Activated T-cell treated with anti-CD3 and anti-CD28 coated beads, Interleukin-2, amount 50 U/mL, for 24 hours (primary cell): Measurements from ENCODE around the gene TGM3.
A peak's percentile ranks its signal among the peaks of the same experiment; 100 is the strongest.
"Not testable (repeated sequence)": the region's sequence is repeated elsewhere in the genome, so short reads cannot be mapped to it uniquely, and the experiment has no call there.

ENCODE experiments used
- DNase-seq: peaks from one replicate; pipeline ENCODE4 v3.0.0-alpha.2; 2020
- H3K27ac Mint-ChIP-seq: 2 replicates; pipeline ENCODE4 v1.8.0; 2020; ENCODE audit warnings: mild to moderate bottlenecking, mixed read lengths
- H3K27me3 Mint-ChIP-seq: 2 replicates; pipeline ENCODE4 v1.8.0; 2020; ENCODE audit warnings: mixed read lengths
- H3K36me3 Mint-ChIP-seq: 2 replicates; pipeline ENCODE4 v1.8.0; 2020; ENCODE audit warnings: low read depth, mixed read lengths
- H3K4me1 Mint-ChIP-seq: 2 replicates; pipeline ENCODE4 v1.8.0; 2020; ENCODE audit warnings: low read depth, mixed read lengths
- H3K4me3 Mint-ChIP-seq: 2 replicates; pipeline ENCODE4 v1.8.0; 2020; ENCODE audit warnings: mild to moderate bottlenecking, moderate library complexity, mixed read lengths
- H3K9me3 Mint-ChIP-seq: 2 replicates; pipeline ENCODE4 v1.8.0; 2020; ENCODE audit warnings: mixed read lengths

TGM3 gene, protein sequence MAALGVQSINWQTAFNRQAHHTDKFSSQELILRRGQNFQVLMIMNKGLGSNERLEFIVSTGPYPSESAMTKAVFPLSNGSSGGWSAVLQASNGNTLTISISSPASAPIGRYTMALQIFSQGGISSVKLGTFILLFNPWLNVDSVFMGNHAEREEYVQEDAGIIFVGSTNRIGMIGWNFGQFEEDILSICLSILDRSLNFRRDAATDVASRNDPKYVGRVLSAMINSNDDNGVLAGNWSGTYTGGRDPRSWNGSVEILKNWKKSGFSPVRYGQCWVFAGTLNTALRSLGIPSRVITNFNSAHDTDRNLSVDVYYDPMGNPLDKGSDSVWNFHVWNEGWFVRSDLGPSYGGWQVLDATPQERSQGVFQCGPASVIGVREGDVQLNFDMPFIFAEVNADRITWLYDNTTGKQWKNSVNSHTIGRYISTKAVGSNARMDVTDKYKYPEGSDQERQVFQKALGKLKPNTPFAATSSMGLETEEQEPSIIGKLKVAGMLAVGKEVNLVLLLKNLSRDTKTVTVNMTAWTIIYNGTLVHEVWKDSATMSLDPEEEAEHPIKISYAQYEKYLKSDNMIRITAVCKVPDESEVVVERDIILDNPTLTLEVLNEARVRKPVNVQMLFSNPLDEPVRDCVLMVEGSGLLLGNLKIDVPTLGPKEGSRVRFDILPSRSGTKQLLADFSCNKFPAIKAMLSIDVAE

GRCh38 chr20:2295886-2296515 is at the start of gene TGM3:
TSS of gene TGM3 (plus strand) at chr20:2296001. CDS start at chr20:2296064, 63 bp downstream.
- DNase-seq = no peak
- Mint-ChIP-seq H3K36me3 (no peaks in the 10 kb centered on the region), H3K27ac (no peak within 1 kb of the TSS), H3K27me3 (peaks cover 9% of the 10 kb centered on the region), H3K4me3 (no peak within 1 kb of the TSS), H3K4me1 (peaks cover 3% of the 10 kb centered on the region), H3K9me3 (no peaks in the 10 kb centered on the region)

DNA sequence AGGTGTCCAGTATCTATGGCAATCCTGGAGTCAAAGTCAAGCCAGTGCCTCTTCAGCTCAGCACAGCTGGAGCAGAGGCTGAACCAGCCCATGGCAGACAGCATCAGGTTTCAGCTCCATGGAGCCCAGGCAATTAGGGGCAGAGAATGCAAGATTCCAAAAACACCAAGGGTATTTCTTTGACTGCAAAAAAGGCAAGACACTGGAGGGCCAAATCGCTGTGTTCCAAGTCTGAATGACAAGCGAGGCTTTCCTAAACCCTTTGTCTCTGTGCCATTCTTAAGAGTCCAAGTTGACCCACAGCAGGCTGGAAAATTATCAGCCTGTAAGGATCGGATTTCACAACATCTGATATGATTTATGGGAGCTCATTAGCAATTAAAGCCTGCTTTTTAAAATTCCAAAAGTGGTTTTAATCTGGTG is 49.7 kb upstream of the TGM3 start:
- no peak overlapping the region for H3K27ac Mint-ChIP-seq
- H3K36me3 Mint-ChIP-seq = no peaks in the 10 kb centered on the region
- no peak overlapping the region for H3K4me3 Mint-ChIP-seq
- H3K9me3 Mint-ChIP-seq = no peaks in the 10 kb centered on the region
- no peak for DNase-seq
- H3K4me1 Mint-ChIP-seq = no peaks in the 10 kb centered on the region
- H3K27me3 Mint-ChIP-seq = peaks cover 34% of the 10 kb centered on the region

- no peak overlapping the region for H3K4me3 Mint-ChIP-seq
- H3K4me1 Mint-ChIP-seq = no peaks in the 10 kb centered on the region
- H3K27me3 Mint-ChIP-seq = peaks cover 37% of the 10 kb centered on the region
- no peaks in the 10 kb centered on the region for H3K36me3 Mint-ChIP-seq
- H3K27ac Mint-ChIP-seq = no peak overlapping the region
- no peaks in the 10 kb centered on the region for H3K9me3 Mint-ChIP-seq
- no peak for DNase-seq
Observed at GRCh38 chr20:2248837-2249236, 47.0 kb upstream of the TGM3 start.

DNA sequence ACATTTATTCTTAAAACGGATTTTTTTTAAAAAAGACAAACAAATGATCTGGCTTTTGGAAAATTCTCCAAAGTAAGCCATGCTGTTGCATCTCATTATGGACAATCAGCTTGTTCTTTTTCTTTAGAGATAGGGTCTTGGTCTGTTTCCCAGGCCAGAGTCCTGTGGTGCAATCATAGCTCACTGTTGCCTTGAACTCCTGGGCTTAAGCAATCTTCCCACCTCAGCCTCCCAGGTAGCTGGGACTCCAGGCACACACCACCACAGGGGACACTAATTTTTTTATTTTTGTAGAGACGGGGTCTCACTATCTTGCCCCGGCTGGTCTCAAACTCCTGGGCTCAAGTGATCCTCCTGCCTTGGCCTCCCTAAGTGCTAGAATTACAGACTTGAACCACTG is 45.9 kb upstream of the TGM3 start:
- Mint-ChIP-seq H3K9me3 (no peaks in the 10 kb centered on the region), H3K36me3 (no peaks in the 10 kb centered on the region), H3K27ac (no peak overlapping the region), H3K27me3 (peaks cover 44% of the 10 kb centered on the region), H3K4me3 (no peak overlapping the region), H3K4me1 (peaks cover 4% of the 10 kb centered on the region)
- no peak for DNase-seq

GRCh38 chr20:2252419-2252997 is 43.3 kb upstream of the TGM3 start:
- Mint-ChIP-seq H3K36me3 (no peaks in the 10 kb centered on the region), H3K4me1 (peaks cover 12% of the 10 kb centered on the region), H3K27me3 (peaks cover 26% of the 10 kb centered on the region), H3K27ac (no peak overlapping the region), H3K4me3 (no peak overlapping the region), H3K9me3 (no peaks in the 10 kb centered on the region)
- DNase-seq = no peak

DNA sequence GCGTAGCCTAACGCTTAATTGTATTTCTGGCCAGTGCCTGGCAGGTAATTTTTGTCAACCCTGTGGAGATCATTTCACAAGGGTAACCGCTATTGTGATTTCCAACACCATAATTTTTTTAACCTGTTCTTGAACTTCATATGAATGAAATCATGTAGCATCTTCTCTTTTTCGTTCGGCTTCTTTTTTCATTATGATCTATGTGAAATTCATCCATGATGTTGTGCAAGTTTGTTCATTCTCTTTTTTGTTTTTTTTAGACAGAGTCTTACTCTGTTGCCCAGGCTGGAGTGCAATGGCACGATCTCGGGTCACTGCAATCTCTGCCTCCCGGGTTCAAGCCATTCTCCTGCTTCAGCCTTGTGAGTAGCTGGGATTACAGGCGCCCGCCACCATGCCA is 42.5 kb upstream of the TGM3 start:
- no peak overlapping the region for H3K27ac Mint-ChIP-seq
- no peak for DNase-seq
- no peak overlapping the region for H3K4me3 Mint-ChIP-seq
- H3K9me3 Mint-ChIP-seq = no peaks in the 10 kb centered on the region
- H3K4me1 Mint-ChIP-seq = peaks cover 12% of the 10 kb centered on the region
- peaks cover 30% of the 10 kb centered on the region for H3K27me3 Mint-ChIP-seq
- no peaks in the 10 kb centered on the region for H3K36me3 Mint-ChIP-seq

DNA sequence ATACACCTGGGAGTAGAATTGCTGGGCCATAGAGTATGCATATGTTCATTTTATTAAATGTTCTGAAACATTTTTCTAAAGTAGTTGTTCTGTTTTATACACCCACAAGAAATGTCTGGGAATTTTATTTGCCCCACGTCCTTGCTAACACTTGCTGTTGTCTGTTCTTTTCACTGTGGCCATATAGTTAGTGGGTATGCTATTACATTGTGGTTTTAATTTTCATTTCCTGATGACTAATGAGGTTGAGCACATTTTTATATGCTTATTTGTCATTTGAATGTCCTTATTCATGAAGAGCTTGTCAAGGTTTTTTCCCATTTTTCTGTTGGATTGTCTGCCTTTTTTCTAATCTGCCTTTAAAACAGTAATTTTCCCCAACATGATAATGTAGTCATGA is 41.5 kb upstream of the TGM3 start:
- H3K4me3 Mint-ChIP-seq = no peak overlapping the region
- no peak for DNase-seq
- H3K36me3 Mint-ChIP-seq = no peaks in the 10 kb centered on the region
- H3K27me3 Mint-ChIP-seq = peaks cover 30% of the 10 kb centered on the region
- no peaks in the 10 kb centered on the region for H3K9me3 Mint-ChIP-seq
- peaks cover 12% of the 10 kb centered on the region for H3K4me1 Mint-ChIP-seq
- H3K27ac Mint-ChIP-seq = no peak overlapping the region

GRCh38 chr20:2255926-2256531 is 39.8 kb upstream of the TGM3 start:
- Mint-ChIP-seq H3K27ac (no peak overlapping the region), H3K4me3 (no peak overlapping the region), H3K36me3 (no peaks in the 10 kb centered on the region), H3K4me1 (peaks cover 12% of the 10 kb centered on the region), H3K27me3 (peaks cover 27% of the 10 kb centered on the region), H3K9me3 (no peaks in the 10 kb centered on the region)
- DNase-seq = no peak

DNA sequence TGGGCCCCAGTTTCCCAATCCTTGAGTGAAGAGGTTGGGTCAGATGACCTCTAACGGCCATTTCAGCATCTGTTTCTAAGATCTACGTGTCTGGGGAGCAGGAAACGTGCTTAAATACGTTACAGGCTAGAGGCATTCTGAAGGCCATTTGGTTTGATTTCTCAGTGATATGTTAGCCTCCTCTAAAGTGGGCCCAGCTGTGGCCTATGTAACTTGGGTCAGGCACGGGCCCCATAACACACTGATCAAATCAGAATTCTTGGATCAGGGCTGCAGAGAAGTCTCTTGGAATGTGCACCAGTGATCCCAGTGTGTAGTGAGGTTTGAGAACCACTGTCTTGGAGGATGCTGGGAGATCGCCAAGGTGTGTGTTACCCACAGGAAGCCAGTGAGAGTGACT is 36.1 kb upstream of the TGM3 start:
- H3K36me3 Mint-ChIP-seq = no peaks in the 10 kb centered on the region
- no peak for DNase-seq
- no peak overlapping the region for H3K27ac Mint-ChIP-seq
- no peak overlapping the region for H3K4me3 Mint-ChIP-seq
- H3K9me3 Mint-ChIP-seq = no peaks in the 10 kb centered on the region
- H3K27me3 Mint-ChIP-seq = peaks cover 20% of the 10 kb centered on the region
- H3K4me1 Mint-ChIP-seq = peaks cover 11% of the 10 kb centered on the region

GRCh38 chr20:2260250-2260649 is 35.6 kb upstream of the TGM3 start:
- no peak for DNase-seq
- Mint-ChIP-seq H3K27me3 (peaks cover 15% of the 10 kb centered on the region), H3K36me3 (no peaks in the 10 kb centered on the region), H3K9me3 (no peaks in the 10 kb centered on the region), H3K4me1 (peaks cover 13% of the 10 kb centered on the region), H3K27ac (no peak overlapping the region), H3K4me3 (no peak overlapping the region)

DNA sequence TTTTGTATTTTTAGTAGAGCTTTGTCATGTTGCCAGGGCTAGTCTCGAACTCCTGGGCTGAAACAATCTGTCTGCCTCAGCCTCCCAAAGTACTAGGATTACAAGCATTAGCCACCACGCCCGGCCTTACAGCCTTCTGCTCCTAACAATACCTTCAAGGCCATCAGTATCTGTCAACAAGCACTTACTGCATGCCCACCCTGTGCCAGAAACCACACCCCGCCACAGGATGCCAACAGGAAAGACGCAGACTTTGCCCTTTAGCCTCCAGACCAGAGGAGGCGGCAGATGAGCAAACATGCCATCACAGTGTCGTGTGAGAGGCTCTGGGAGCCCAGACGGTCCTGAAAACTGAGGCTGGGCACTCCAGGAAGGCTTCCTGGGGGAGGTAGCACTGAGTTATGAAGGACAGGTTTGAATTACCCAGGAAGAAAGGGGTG is 34.7 kb upstream of the TGM3 start:
- DNase-seq = no peak
- H3K36me3 Mint-ChIP-seq = no peaks in the 10 kb centered on the region
- no peaks in the 10 kb centered on the region for H3K9me3 Mint-ChIP-seq
- H3K27me3 Mint-ChIP-seq = peaks cover 15% of the 10 kb centered on the region
- peaks cover 7% of the 10 kb centered on the region for H3K4me1 Mint-ChIP-seq
- no peak overlapping the region for H3K4me3 Mint-ChIP-seq
- H3K27ac Mint-ChIP-seq = no peak overlapping the region

- Mint-ChIP-seq H3K4me1 (peaks cover 4% of the 10 kb centered on the region), H3K27me3 (peaks cover 15% of the 10 kb centered on the region), H3K9me3 (no peaks in the 10 kb centered on the region), H3K27ac (no peak overlapping the region), H3K4me3 (no peak overlapping the region), H3K36me3 (no peaks in the 10 kb centered on the region)
- no peak for DNase-seq
Observed at GRCh38 chr20:2261629-2262028, 34.2 kb upstream of the TGM3 start.

DNA sequence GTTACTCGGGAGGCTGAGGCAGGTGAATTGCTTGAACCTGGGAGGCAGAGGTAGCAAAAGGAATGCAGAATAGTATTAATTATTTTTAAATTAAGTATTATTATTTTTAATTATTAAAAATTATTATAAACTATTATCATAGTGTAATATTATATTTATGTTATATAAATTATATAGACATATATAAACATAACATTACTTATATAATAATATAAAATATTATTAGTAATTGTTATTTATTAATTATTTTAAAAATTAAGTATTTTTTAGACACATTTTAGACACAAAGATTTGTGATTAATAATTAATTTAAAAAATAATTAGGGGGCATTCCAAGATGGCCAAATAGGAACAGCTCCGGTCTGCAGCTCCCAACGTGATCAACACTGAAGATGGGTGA is 31.7 kb upstream of the TGM3 start:
- Mint-ChIP-seq H3K36me3 (no peaks in the 10 kb centered on the region), H3K9me3 (no peaks in the 10 kb centered on the region), H3K27me3 (peaks cover 26% of the 10 kb centered on the region), H3K27ac (no peak overlapping the region), H3K4me3 (no peak overlapping the region), H3K4me1 (peaks cover 4% of the 10 kb centered on the region)
- DNase-seq = no peak

DNA sequence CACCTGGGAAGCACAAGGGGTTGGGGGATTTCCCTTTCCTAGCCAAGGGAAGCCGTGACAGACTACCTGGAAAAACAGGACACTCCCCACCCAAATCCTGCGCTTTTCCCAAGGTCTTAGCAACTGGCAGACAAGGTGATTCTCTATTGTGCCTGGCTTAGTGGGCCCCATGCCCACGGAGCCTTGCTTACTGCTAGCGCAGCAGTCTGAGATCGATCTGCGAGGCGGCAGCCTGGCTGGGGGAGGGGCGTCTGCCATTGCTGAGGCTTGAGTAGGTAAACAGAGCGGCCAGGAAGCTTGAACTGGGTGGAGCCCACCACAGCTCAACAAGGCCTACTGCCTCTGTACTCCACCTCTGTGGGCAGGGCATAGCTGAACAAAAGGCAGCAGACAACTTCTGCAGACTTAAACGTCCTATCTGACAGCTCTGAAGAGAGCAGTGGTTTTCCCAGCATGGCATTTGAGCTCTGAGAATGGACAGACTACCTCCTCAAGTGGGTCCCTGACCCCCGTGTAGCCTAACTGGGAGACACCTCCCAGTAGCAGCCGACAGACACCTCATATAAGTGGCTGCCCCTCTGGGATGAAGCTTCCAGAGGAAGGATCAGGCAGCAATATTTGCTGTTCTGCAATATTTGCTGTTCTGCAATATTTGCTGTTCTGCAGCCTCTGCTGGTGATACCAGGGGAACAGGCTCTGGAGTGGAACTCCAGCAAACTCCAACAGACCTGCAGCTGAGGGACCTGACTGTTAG is 31.0 kb upstream of the TGM3 start:
- peak; percentile 31 for DNase-seq
- H3K27ac Mint-ChIP-seq, H3K9me3 Mint-ChIP-seq, H3K4me3 Mint-ChIP-seq, H3K36me3 Mint-ChIP-seq, H3K4me1 Mint-ChIP-seq: not testable (repeated sequence)
- H3K27me3 Mint-ChIP-seq = peaks cover 23% of the 10 kb centered on the region
